ELR (cell line): ENCODE data around the gene RFNG.
"Not testable (repeated sequence)": the region's sequence is repeated elsewhere in the genome, so short reads cannot be mapped to it uniquely, and the experiment has no call there.

Source experiments
- DNase-seq: peaks from one replicate; pipeline ENCODE4 v3.0.0-alpha.2; 2015; ENCODE audit warnings: low read depth

The RFNG gene

DNA sequence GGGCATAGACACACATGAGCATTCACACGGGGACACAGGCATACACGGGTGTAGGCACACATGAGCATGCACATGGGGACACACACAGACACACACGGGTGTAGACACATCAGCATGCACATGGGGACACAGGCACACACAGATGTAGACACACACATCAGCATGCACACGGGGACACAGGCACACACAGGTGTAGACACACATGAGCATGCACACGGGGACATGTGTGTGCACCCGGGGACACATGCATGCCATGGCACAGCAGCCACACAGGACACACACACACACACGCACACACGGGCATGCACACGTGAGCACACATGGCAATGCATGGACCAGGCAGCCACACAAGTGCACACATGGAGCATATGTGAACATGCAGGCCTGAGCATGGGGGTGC lies 9.0 kb downstream of the RFNG start:
- DNase-seq = no peak

DNA sequence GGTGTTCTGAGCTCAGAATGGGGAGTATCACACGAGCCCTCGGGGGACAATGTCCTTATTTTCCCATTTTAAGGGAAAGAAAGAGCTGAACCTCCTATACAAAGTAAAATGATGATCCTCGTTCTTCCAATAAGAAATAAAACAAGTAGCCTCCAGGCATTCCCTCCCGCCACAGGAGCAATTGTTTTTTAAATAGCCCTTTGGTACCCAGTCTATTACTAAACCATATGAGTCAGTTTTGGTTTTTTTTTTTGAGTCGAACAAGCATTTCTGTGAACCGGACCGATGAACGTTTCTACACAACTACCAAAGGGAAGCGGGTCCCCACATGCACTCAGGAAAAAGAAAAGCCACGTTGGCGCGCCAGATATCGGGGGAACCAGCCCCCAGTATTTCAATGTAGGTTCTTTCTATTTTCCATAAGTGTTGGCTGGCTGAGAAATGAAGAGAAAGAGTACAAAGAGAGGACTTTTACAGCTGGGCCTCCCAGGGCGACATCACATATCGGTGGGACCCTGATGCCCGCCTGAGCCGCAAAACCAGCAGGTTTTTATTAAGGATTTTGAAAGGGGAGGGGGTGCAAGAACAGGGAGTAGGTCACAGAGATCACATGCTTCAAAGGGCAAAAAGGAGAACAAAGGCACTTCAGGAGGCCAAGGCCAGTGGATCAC lies 10.3 kb downstream of the RFNG start:
- DNase-seq = peak; percentile 73

DNA sequence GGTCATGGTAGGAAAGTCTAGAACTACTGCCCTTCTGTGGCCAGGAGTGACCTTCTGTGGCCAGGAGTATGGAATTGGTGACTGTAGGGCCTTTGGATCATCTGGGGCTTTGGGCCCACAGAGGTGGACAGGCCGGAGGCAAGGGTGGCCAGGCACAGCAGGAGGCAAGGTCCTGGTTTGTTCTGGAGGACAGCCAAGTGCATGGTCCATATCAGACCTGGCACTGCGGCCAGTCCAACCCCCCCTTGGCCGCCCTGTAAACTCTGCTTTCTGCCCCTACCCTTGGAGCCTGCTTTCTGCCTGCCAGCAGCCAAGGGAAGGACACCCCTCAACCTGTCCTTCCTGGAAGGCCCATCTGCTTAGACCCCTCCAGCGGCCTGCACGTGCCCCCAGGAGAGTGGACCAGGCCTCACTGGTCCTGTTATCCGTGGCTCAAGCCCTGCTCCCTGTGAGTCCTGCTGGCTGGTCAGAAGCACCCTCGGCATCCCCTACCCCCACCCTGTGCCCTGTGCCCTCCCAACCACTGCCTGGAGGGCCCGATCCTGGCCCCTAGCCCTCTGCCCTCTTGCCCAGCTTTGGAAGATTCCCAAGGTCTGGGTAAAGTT lies 11.8 kb downstream of the RFNG start:
- DNase-seq = no peak

DNA sequence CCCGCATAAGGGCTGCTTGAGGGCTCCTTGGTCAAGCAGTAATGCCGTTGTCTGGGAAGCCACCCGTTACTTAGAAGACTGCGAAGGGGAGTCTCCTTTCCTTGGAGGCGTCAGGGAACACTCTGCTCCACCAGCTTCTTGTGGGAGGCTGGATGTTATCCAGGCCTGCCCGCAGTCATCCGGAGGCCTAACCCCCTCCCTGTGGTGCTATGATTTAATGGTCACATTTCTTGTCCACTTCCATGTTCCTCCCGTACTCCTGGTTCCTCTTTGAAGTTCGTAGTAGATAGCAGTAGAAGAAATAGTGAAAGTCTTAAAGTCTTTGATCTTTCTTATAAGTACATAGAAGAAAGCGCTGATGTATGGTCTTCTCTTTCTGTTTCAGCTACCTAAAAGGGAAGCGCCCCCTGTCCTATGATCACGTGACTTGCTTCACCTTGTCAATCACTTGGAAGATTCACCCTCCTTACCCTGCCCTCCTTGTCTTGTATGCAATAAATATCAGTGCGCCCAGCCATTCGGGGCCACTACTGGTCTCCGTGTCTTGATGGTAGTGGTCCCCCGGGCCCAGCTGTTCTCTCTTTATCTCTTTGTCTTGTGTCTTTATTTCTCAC lies 12.7 kb downstream of the RFNG start:
- not testable (repeated sequence) for DNase-seq

DNA sequence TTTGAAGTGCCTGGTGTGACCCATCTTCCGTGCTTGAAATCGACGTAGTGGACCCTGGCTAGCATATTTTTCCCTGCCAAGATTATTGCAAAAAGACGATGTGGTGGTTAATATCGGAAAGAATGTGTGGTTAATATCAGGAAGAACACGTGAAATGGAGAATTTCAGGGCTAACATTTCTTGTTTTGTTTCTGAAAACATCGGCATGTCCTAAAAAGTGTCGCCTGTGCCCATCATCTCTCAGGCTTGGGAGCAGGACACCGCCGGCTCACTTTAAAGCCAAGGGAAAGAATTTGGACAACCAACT lies 13.8 kb downstream of the RFNG start:
- no peak for DNase-seq

DNA sequence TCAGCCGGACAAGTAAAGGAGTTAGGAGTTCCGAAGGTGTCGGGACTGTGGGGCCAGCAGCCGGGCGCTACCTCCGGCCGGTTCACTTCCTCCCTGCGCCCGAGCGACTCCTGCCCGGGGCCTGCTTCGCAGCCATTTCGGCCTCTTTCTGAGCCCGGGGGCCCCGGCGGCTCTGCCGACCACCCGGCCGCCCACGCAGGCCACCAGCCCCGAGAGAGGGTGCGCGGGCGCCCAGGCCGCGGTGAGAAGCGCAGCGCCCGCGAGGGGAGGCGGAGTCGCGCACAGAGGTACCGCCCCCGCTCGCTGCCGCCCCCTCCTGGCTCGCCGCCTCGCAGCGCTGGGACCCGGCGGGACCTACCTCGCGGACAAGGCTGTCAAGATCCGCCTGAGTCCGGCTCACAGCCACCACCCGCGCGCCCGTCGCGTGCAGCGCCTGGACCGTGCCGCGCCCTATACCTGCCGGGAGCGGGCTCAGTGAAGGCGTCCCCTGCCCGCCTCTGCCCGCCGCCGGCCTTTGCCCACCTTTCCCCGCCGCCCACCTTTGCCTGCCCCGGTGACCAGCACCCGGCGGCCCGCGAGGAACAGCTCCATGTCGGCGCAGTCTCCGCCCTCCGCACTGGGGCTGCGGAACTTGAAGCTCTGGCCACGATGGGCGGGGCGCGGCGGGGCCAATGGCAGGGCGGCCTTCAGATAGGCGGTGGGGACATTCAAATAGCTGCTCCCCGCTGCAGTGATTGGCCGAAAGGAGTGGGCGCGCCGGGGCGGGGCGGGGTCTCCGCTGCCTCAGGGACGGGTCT lies 14.3 kb downstream of the RFNG start, which contains the start of gene DCXR:
Gene DCXR, minus strand, starts transcription at position 606 of the 797 bp plus-strand sequence. Its CDS starts 15 bp downstream, at position 591.
- peak; percentile 98 for DNase-seq

DNA sequence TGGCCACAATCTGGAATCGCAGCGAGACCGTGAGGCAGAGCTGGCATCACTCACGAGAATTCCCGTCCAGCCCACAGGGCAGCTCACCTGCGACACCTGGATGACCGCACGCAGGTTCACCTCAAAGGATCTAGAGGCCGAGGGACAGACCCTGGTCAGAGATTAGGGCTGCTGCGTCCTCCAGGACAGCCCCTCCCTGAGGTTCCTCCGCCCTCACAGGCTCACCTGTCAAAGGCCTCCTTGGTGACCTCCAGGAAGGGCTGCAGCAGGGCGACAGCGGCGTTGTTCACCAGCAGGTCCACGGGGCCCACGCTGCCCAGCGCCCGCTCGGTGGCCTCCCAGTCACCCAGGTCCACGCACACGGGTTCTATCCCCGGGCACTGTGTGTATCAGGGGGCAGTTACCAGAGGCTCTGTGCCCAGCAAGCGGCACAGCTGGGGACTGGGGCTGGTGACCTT lies 14.9 kb downstream of the RFNG start:
- DNase-seq = no peak

DNA sequence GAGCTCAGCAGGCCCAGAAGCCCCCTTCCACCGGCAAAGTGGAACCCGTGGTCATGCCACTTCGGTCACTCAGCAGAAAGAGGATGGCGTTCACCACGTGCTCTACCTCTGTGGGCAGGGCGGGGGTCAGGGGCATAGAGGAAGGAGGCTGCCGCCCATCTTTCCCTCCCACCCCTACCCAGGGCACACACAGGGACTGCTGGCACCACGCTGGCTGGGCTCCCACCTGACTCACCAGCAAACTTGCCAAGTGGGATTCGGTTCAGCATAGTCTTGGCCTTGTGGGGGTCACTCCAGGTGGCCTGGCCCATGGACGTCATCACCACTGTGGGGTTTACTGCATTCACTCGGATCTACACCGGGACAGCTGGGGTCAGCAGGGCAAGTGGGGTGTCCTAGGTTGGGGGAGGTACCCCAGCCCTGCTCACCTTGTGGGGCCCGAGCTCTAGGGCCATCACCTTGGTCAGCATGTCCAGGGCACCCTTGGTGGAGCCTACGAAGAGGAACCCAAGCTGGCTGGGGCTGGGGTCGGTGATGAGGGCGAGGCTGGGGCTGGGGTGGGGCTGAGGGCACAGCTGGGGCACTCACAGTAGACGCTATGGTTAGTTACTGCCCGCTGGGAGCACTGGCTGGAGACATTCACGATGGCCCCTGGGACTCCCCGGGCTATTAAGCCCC lies 15.5 kb downstream of the RFNG start:
- DNase-seq = no peak

DNA sequence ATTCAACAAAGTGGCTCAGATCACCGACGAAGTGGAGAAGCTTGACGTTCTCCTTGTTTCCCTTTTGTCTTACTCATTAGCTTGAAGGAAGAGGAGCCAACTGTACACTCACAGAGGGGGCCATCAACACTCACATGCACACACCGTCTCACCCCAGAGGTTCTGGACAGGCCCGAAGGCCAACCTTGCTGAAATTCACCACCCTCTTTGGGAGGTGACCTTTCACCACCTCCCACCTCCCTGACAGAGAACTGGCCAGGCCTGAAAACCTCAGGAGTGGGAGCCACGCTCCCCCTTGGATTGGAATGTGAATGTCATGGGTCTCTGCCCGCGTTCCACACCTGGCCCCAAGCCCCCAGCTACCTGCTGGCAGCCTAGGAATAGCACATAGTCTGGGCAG lies 16.1 kb downstream of the RFNG start:
- no peak for DNase-seq

DNA sequence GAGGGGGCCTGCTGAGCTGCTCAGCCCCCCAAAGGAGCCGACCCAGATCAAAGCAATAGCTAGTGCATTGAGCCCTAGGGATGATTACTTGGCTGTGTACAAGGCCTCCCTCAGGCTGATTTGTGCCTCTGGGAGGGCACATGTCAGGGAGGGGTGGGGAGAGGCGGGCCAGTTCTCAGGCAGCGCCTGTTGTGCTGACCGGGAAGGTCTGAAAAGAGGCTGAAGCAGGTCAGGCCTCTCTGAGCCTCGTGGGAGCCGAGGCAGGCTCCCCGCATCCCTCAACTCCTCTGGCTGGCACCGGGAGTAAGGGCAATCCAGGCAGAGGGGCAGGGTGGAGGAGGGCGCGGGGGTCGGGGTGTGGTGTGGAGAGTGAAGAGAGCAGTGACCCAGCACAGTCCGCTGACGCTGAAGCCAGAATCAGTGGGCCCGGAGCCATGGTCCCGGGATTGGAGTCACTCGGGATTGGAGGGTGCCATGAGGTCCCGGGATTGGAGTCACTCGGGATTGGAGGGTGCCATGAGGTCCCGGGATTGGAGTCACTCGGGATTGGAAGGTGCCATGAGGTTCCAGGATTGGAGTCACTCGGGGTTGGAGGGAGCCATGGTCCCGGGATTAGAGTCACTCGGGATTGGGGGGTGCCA lies 17.1 kb downstream of the RFNG start:
- DNase-seq = no peak

DNA sequence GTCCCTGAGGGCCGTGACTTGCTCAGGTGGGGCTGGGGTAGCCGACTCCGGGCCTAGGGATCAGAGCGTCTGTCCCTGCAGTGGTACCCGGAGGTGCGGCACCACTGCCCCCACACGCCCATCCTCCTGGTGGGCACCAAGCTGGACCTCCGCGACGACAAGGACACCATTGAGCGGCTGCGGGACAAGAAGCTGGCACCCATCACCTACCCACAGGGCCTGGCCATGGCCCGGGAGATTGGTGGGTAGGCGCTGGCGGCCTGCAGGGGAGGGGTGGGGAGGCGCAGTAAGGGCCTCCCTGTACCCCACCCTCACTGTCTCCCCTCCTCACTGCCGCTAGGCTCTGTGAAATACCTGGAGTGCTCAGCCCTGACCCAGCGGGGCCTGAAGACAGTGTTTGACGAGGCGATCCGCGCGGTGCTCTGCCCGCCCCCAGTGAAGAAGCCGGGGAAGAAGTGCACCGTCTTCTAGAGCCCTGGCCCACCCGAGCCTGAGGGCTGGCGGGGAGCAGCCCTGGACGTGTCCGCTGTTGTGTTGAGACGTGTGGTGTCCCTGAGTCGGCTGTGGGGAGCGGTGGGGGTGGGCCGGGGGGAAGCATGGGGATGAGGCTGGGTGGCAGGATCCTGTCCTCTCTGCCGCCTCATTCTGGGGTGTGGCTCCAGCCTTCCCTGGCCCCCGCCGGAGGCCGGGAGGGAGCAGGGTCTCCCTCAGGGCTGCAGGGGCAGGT lies 18.1 kb downstream of the RFNG start:
- DNase-seq = no peak

DNA sequence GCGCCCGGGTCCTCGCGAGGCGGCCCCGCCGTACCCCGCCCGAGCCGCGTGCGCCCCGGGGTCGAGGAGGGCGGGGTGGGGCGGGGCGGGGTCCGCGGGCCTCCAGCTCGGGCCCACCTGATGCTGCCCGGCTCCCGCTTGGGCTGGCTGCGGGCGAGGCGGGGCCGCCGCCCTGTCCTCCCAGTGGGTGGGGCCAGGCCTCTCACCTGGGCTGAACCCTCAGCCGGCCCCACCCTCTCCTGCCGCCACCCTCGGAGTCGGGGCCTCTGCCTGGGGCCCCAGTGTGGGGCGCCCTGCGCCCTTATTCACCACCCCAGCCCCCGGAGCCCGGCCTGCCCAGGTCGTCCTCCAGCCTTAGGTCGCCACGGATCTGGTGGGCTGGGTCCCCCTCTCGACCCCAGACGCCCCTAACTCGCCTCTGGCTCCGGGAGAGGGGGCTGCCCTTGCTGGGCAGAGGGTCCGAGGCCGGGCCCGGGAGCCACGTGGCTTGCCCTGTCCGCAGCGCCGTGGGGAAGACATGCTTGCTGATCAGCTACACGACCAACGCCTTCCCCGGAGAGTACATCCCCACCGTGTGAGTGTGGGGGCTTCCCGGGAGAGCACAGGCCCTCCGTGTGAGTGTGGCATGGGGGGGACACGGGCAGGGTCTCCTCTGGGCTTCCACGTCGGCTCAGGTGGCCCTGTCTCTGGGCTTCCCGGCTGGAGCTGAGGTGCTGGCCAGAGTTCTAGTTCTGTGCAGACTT lies 19.6 kb downstream of the RFNG start:
- DNase-seq = no peak

DNA sequence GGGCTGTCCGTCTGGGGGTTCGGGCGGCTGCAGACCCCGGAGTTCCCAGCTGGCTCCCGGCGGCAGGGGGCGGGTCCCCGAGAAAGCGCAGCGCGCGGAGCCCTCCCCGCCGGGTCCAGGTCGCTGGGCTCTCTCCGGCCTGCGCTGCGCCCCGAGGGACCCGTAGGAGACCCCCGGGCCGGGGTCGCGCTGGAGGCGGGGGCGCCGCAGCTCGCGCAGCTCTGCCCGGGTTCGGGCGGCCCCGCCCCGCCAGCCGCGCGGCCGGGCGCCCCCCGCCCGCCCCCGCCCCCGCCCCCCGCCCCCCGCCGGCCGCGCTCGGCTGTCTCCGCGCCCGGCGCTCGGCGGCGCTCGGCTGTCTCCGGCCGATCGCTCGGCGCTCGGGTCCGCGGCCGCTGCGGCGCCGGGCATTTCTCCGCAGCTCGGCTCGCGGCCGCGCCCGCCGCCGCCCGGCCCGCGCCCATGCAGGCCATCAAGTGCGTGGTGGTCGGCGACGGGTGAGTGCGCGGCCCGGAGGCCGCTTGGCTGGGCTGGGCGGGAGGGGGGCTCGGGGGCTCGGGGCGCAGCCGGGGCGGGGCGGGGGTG lies 20.2 kb downstream of the RFNG start, which contains the start of gene RAC3:
Gene RAC3, plus strand, starts transcription at position 376 of the 582 bp plus-strand sequence. Its CDS starts 84 bp downstream, at position 460.
- peak; percentile 66 for DNase-seq

DNA sequence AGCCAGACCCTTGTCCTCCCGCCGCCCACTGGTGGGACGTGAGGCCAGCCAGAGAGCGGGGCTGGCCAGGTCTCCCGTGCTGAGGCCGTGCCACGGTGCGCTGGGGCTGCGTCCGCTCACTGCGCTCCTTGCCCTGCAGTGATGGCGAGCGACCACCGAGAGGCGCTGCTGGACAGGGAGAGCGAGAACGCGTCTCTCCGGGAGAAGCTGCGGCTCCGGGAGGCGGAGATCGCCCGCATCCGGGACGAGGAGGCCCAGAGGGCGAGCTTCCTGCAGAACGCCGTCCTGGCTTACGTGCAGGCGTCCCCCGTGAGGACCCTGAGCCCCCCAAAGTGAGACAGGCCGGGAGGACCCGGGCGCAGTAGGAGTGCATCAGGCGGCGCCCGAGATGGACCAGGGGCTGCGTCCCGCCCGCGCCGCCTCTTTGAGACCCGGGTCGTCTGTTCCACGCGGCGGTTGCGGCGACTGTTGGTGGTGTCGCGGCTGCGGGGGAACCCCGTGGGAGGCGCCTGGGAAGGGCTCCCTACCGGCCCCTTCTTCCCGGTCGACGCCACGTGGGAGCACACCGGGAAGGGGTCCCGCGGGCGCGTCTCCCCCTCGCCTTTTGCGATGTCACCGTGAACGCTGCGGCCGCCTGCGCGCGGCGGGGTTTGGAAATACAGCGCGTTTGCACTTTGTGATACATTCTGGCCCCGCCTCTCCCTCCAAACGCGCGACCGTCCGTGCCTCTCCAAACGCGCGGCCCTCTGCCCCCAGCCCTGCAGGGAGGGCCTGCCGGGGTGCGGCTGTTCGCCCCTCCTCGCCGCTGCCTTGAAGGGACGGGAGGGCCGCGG lies 20.9 kb downstream of the RFNG start:
- DNase-seq = peak; percentile 92

DNA sequence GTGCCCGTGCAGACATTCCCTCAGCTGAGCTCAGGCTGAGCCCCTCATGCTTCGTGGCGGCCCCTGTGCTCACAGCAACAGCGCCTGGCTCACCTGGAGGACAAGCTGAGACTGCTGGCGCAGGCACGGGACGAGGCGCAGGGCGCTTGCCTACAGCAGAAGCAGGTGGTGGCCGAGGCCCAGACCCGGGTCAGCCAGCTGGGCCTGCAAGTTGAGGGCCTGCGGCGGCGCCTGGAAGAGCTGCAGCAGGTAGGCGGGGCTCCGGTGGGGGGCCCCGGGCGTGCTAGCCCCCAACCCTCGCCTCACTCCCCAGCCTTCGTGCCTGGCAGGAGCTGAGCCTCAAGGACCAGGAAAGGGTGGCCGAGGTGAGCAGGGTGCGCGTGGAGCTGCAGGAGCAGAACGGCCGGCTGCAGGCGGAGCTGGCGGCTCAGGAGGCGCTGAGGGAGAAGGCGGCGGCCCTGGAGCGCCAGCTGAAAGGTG lies 21.6 kb downstream of the RFNG start:
- DNase-seq = no peak

DNA sequence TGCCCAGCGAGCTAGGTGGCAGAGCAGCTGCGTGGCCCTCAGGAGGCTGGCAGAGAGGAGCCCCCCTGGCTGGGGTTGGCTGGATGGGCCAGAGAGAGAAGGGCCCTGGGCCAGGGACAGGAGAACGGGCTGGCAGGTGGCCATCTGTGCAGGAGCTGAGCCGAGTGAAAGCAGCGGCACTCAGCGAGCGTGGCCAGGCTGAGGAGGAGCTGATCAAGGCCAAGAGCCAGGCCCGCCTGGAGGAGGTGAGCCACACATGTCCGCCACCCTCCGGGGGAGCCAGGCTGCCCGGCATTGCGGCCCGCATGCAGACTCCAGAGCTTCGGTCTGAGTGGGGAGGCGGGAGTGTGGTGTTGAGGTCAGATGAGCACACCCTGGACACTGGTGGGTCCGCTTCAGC lies 22.2 kb downstream of the RFNG start:
- DNase-seq = no peak

DNA sequence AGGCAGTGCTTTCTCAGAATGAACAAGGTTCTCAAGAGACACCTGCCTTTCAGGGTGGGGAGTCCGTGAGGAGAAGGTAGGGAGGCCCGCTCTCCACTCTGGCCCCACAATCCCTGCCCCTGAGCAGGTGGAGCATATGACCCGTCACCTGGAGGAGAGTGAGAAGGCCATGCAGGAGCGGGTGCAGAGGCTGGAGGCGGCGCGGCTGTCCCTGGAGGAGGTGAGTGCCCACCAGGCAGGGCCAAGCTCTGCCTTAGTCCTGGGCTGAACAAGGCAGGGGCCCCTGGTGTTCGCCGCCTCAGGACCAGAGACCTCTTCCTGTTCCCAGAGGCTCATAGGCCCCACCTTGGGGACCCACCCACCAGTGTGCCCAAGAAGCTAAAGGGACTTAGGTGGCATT lies 22.6 kb downstream of the RFNG start:
- no peak for DNase-seq

DNA sequence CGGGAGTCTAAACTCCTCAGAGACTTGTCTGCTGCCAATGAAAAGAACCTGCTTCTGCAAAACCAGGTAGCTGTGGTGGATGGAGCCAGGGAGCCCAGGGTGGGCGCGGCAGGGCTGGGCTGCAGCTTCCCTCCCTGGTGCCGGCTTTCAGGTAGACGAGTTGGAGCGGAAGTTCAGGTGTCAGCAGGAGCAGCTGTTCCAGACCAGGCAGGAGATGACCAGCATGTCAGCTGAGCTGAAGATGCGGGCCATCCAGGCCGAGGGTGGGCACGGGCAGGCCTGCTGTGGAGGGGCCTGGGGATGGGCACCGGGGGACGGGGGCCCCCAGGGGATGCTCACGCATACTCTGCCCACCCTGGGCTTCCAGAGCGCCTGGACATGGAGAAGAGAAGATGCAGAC lies 23.4 kb downstream of the RFNG start:
- no peak for DNase-seq
